Fibroblast of villous mesenchyme (primary cell): ENCODE data around the gene RFX4. TPM values are rescaled to one million over a fixed set of nuclear protein-coding genes. Genes with fewer than 3 reads are reported as not detected.

Source experiments
- DNase-seq: peaks from one replicate; pipeline ENCODE4 v3.0.0-alpha.2; 2010; ENCODE audit warnings: low read depth
- H3K4me3 ChIP-seq: 2 replicates; pipeline ENCODE4 v1.5.1; 2011; ENCODE audit warnings: low read depth, mild to moderate bottlenecking, low read length
- total RNA-seq: library from RNA; depleted of rRNA; stranded (reverse); fragments of >200 nt; gene quantifications from 2 replicates; pipeline ENCODE4 v1.2.3, GENCODE V29; 2012
- TF ChIP-seq, protein P1 (sequence below): IDR thresholded peaks from 2 replicates; pipeline ENCODE4 v1.5.1; 2012; ENCODE audit warnings: low read depth, mild to moderate bottlenecking, low read length; ENCODE audit not compliant: insufficient read depth

The RFX4 gene
- total RNA-seq, 1 donor = not detected

- no peak for DNase-seq
- TF ChIP-seq, protein P1, sequence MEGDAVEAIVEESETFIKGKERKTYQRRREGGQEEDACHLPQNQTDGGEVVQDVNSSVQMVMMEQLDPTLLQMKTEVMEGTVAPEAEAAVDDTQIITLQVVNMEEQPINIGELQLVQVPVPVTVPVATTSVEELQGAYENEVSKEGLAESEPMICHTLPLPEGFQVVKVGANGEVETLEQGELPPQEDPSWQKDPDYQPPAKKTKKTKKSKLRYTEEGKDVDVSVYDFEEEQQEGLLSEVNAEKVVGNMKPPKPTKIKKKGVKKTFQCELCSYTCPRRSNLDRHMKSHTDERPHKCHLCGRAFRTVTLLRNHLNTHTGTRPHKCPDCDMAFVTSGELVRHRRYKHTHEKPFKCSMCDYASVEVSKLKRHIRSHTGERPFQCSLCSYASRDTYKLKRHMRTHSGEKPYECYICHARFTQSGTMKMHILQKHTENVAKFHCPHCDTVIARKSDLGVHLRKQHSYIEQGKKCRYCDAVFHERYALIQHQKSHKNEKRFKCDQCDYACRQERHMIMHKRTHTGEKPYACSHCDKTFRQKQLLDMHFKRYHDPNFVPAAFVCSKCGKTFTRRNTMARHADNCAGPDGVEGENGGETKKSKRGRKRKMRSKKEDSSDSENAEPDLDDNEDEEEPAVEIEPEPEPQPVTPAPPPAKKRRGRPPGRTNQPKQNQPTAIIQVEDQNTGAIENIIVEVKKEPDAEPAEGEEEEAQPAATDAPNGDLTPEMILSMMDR = no peak
- H3K4me3 ChIP-seq = no peak overlapping the region
Measured at GRCh38 chr12:106645074-106645421, 62.2 kb downstream of the RFX4 start.

DNA sequence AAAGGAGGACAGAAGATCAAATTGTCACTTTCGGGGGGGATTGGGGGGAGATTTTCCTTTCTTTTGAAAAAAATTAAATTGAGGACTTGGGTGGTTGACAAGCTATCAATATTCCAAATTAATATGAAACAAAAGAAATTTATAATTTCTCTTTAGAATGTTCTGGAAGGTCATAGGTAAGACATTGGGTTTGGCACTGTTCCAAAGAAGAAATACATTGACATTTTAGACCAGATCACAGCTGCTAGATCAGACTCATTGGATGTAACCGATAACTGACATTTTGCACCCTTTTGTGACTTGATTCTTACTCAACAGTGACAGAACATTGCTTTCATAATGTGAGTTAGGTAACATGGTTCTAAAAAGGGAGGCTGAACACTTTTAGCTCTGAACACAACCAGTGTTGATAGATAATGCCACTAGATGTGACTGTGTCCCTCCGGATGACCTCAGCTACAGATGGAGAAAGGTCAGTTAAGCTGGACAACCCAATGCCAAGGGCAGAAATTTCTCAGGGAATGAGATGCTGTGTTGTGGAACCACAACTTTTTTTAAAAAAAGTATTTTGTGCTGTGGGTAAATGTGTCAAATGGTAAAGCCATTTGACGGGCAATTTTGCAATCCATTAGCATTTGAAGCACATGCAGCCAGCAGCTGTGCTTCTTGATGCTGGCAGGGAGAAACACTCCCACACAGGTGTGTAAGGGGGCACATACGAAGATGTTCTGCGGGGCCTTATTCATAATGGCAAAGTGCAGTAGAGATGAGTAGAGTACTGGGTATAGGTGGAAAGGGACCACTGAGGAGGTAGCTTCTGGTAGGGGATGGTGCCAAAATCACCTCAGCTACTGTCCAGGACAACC lies 62.9 kb downstream of the RFX4 start:
- DNase-seq = no peak
- H3K4me3 ChIP-seq = no peak overlapping the region
- TF ChIP-seq, protein P1 = no peak

GRCh38 chr12:106646472-106646871 lies 63.7 kb downstream of the RFX4 start:
- DNase-seq = no peak
- TF ChIP-seq, protein P1 = no peak
- H3K4me3 ChIP-seq = no peak overlapping the region

DNA sequence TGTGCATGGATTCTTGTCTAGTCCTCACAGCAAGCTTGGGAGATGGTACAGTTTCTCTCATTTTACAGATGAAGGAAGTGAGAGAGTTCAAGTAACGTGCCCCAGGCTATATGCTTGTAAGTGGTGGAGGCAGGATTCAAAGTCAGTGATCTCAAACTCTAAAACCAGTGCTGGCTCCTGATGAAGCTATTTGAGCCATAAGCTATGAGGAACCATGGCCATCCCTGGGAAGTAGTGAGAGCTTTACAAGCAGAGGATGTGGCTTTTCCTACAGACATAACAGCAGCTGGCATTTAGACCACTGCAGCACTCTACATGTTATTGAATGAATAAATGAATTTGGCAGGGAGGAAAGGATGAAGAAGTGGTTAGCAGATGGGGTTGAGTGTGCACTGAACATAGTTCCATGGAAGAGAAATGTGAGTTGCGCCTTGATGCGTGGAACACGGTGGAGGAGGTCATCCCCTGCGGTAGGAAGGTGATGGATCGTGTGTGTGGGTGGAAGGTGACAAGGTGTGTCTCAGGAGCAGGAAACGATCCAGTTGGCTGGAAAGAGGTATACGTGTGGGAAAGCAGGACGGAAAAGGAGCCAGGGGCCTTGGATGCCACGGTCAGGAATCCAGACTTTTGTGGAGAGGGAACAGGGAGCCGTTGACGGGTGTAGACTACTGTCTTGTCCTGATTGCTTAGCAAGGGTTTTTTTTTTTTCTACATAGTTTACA lies 65.2 kb downstream of the RFX4 start:
- TF ChIP-seq, protein P1 = no peak
- no peak for DNase-seq
- H3K4me3 ChIP-seq = no peak overlapping the region

GRCh38 chr12:106648736-106649135 lies 65.9 kb downstream of the RFX4 start:
- H3K4me3 ChIP-seq = no peak overlapping the region
- no peak for DNase-seq
- TF ChIP-seq, protein P1 = no peak

GRCh38 chr12:106651552-106651951 lies 68.7 kb downstream of the RFX4 start:
- TF ChIP-seq, protein P1 = no peak
- no peak overlapping the region for H3K4me3 ChIP-seq
- no peak for DNase-seq
